HG03066 (cell line): ENCODE results near the gene CISH.

Experiments
- ATAC-seq: cut with Tn5 transposase; IDR thresholded peaks from one replicate; pipeline ENCODE4 v1.9.1; 2021; ENCODE audit warnings: low read depth; ENCODE audit not compliant: unreplicated experiment

The CISH gene

DNA sequence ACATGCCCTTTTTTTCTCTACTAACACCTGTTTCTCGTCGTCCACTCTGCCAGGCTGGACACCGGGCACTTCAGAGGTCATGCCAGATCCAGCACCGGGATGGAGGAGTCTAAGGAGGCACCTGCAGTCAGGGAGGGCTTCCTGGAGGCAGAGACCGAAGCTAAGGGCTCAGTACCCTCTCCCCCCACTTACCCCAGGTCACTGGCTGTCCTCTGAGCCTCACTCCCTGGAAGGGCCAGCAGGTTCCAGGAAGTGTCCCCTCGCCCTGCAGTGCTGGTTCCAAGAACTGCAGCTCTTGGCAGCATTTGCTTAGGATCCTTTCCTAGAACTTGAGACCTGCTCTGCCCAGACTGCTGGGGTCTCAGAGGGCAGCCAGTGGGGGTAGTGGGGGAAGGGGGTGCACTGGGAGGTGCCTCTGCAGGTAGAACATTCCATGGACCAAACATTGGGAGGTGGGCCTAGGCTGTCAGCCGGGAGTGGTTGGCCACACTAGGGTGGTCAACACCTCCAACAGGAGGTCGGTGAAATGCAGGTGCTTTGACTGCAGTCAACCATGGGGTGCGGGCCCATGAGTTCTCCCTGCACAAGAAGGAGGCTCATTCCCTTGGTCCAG, 11.3 kb downstream of the CISH start:
- ATAC-seq: no peak

DNA sequence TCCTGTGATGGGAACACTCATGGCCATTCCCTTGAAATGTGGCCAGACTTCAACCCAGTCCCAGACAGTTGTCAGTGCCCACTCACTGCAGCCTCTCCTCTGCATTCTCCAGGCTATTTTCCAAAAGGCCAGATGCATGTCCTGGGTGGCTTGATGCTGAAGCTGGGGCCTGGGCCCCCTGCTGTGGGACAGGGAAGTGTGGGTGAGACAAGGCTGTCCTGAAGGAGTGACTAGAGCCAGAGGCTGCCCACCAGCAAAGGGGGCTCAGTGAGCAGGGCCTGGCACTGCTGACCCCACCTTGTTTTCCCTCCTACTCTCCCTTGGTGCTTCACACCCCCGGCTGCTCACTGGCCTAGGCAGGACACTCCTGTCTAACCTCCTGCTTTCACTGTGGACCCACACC, 11.9 kb downstream of the CISH start:
- ATAC-seq: no peak

DNA sequence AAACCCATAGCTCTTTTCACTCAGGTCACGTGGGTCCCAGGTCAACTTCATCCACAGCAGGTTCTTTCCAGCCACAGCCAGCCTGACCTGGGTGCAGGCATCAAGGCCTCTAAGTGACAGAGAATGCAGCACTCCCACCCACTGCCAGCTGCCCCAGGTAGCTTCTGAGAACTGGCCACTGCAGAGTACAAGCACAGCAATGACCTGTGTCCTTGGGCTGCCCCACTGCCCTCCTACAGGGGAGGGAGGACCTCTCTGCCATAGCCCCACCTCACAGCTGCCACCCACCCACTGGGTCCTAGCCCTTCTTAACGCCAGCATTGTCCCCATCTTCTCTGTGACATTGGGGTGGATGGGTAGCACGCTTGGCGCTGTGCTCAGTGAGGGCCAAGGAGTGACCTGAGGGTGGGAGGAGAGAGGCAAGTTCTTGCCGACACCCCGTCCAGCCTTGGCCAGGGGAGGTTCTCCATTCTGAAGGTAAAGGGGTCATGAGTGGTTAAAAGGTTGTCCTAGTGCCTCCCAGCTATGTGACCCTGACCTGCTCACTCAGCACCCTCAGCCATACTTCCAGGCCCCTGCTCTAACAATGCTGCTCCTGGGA, 12.4 kb downstream of the CISH start:
- no peak for ATAC-seq

DNA sequence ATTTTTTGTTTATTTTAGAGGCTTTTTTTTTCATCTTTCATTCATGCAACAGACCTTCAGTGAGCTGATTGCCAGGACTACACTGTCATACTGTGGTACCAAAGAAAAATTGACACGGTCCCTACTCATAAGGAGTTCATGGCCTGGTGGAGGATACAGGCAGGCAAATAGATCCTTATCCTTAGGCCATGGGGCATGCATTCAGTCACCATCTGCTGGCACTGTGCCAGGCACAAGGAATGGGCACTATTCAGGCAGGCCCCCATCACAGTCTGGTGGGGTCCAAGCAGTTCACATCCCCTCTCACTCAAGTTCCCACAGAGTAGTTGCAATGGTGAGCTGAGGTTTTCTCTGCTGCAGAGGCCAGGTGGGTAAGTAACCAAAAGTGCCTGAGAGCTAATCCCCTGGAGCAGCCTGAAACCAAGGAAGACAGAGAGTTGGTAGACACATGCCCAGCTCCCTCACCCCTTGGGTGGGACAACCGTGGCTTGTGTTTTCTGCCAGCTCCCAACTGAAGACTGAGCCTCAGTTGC, 17.3 kb downstream of the CISH start:
- no peak for ATAC-seq

GRCh38 chr3:50592568-50592967, 19.0 kb downstream of the CISH start:
- no peak for ATAC-seq

- ATAC-seq: peak; percentile 4
Measured at GRCh38 chr3:50591196-50591741, 20.3 kb downstream of the CISH start.

GRCh38 chr3:50588759-50589433, 22.7 kb downstream of the CISH start:
- no peak for ATAC-seq

GRCh38 chr3:50587806-50588758, 23.5 kb downstream of the CISH start:
- no peak for ATAC-seq

- ATAC-seq: no peak
Measured at GRCh38 chr3:50587373-50587772, 24.2 kb downstream of the CISH start.

DNA sequence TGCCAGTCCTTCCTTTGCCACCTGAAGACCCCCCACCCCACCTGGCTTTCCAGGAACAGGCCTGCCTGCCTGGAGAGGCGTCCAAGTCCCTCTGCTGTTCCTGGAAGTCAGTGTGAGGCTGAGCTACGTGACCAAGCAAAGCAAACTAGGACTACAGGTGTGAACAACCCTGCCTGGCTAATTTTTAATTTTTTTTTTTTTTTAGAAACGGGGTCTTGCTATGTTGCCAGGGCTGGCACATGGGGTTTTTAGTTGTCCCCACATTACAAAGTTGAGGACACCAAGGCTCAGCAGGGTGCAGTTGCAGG, 24.9 kb downstream of the CISH start:
- ATAC-seq: no peak

DNA sequence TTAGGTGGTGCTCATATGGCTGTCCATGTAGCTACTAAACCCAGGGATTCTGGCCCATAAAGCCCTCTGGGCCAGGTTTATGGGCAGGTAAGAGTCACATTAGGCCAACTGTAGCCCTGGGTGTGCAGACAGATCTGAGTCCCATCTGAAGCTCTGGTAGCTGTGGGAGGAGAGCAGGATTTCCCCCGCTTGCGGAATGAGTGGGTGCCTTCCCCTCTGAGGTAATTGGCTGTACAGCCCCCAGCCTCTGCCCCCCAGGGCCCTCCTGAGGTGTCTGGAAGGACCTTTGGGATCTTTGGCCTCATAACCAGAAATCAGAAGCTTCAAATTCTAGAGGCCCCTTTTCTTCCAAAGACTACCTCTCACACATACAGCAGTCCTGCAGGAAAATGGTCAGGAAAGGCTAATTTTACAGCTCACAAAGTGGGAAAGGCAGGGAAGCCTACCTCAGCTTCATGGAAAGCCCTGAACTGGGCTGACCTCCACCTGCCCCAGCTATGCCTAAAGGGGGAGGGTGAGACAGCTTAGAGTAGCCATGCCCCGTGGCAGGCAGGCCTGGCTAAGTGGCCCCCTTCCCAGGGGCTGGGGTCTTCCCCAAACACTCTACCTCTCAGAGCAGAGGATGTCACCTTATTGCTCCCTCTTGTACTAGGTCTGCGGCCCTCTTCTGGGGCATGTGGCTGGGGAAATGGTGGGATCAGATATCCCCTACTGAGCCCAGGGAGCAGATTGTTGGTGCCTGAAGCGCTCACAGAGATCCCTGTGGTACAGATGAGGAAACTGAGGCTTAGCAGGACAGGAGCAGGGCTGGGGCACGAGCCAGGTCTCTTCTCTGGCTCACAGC, 25.4 kb downstream of the CISH start:
- ATAC-seq: no peak

- ATAC-seq: no peak
Measured at GRCh38 chr3:50584391-50584790, 27.2 kb downstream of the CISH start.

DNA sequence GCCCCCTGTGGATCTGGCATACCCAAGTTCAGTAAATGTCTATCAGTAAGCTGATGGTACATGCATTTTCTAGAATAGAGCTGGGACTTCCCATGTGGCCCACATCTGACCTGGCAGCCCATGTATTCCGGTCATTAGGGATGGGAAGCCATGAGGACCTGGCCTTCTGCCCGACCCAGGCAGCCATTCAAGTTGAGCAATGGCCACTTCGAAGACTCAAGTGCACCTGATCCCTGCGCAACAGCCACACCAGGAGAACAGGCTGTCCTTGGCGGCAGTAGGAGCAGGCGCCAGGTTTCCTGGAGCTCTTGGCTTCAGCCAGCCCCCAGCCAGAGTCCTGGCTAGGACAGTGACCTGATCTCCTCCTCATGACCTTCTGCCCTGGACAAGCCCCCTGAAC, 27.7 kb downstream of the CISH start:
- no peak for ATAC-seq

- no peak for ATAC-seq
Measured at GRCh38 chr3:50582083-50582482, 29.5 kb downstream of the CISH start.

DNA sequence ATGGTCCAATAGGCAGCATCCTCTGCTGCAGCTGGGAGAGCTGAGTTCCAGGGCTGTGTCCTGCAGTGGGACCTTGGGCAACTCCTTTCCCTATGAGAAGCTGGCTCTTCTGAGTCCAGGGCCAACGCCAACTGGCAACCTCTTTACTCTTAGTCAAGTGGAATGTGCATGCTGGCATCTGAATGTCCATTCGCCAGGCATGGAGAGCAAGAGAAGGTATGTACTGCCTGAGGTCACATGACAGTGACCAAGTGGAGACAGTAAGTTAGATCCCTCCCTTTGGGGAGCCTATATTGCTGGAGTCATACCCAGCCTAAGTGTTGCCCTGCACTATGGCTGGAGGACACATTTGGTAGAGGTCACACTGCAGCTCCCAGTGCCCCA, 30.1 kb downstream of the CISH start:
- no peak for ATAC-seq

DNA sequence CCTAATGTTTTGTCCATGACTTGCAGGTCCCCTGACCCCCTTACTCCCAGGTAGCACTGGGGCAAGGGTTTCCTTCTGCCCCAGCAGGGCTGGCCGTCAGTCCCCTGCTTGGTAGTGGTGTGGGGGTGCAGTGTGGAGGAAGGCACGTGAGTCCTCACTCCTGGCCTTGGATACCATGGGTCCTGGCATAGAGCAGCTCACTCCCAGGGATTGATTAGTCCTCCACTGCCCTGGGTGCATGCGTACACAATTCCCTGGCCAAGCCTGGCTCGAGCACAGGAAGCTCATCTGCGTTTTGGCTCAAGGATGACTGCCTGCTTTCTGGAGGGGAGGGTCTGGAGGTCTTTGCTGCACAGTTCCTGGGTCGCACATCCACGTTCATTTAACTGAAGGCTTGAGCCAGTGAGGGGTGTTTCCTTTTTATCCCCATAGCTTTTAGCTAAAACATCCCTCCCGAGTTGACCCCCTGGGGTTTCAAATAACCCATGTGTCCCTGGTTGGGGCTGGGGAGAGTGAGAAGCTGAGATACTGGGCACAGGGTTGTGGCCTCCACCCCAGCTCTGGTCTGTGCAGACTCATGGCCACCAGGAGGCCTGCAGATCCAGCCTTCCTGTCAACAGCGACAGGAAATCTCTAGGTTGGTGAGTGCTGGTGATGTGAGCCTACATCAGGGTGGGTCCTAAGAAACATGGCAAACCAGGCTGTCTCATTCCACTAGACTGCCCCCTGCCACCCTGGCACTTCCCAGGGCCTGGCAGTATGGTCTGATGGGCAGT, 30.7 kb downstream of the CISH start:
- ATAC-seq: no peak

DNA sequence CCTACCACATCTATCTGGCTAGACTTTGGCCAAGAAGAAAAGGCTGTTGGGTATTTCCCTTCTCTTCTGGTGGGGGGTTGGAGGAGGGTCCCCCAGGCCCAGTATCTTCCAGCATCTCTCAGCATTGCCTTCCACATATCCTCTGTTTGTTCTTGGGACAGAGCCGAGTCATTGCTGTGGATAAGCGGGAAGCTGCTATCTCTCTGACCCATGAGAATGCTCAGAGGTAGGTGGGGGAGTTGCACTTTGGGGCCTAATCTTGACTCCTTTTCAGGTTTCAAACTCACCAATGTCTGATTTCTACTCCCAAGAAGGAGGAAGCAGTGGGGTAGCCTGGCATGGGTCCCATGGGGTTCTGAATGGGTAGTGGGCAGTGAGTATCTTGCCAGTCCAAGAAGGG, 34.2 kb downstream of the CISH start:
- ATAC-seq: no peak

- ATAC-seq: no peak
Measured at GRCh38 chr3:50575372-50575771, 36.2 kb downstream of the CISH start.

DNA sequence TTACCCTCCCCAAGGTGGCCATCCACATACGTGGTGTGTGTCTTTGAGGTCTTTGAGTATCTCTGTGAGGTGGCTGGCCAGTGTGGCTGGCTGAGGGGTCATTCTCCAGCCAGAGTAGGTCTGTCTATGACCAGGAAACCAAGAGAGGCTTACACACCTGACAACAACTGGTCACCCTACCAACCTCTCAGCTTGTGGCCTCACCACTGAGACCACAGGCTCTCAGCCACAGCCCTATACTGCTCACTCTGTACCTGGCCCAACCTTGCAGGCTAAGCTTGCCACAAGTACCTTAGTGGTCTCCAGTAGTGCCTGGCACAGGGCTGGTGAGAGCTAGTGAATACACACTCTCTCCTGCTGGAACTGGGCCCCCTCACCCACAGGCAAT, 37.1 kb downstream of the CISH start:
- no peak for ATAC-seq
